ENCODE results near the gene SRP54.
"Not testable (repeated sequence)": the region's sequence is repeated elsewhere in the genome, so short reads cannot be mapped to it uniquely, and the experiment has no call there.

The SRP54 gene

DNA sequence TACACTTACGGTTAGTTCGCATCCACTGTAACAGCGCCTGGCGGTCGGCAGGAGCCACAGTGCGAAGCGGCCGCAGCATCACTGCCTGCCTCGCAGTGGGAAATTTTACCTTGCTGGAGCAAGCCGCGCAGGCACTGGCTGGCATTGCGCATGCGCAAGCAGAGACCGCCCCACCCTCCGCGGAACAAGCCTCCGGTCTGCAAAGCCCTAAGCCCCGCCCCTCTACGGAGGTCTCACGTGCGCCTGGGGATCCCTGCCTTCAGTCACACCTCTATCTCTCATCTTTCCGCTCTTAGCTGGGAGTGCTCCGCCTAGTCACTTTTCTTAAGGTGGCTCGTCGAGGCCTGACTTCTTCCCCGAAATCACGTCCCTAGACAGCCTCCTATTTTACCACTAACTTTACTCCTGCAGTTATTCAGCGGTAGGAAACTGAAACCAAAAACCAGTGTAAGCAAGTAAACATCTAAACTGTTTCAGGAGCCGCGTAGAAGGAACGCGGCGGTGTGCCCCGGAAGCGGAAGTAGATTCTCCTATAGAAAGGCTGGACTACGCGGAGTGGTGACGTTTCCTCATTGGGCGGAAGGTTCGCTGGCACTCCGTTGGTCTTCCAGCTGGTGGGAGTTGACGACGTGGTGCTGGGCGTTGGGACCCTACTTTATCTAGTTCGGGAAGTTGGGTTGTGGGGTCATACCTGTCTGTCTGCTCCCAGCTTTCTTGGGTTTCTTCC lies at the start of gene SRP54:
SRP54 (plus strand) TSS at position 572 of the 727 bp plus-strand sequence. CDS start 13,718 bp downstream, outside the sequence.
- DNase-seq (ENCODE audit: low spot score), result peak; percentile 93

DNA sequence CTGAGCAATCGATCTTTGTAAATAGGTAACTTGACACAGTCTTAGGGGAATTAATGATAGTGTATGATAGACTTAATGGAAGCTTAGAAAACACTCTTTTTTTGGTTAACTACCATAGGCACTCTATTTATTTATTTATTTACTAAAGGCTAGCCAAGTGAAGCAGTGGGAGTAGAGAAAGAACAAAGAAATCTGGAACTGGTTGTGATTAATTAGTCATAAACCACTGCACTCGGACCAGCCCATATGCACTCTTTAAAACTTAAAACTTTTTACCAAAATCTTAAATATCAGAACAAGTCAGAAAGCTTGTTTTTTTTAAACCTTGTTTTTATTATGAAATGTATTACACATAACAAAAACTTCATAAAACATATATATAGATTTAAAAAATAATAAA lies 49.5 kb upstream of the SRP54 start:
- DNase-seq (ENCODE audit: low spot score), result no peak

DNA sequence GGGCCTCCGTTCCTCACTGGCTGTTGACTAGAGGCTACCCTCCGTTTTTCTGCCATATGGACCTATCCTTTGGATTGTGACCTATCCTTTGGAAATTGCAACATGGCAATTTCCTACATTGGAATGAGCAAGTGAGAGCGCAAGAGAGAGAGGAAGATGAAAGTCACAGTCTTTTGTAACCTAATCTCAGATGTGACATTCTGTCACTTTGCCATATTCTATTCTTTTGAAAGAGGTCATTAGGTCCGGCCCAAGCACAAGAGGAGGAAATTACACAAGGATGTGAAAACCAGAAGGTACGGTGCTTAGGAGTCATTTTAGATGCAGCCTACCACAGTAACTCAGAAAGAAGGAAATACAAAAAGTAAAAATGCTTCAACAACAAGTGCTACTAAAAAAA lies 47.3 kb upstream of the SRP54 start:
- no peak for DNase-seq (ENCODE audit: low spot score)

DNA sequence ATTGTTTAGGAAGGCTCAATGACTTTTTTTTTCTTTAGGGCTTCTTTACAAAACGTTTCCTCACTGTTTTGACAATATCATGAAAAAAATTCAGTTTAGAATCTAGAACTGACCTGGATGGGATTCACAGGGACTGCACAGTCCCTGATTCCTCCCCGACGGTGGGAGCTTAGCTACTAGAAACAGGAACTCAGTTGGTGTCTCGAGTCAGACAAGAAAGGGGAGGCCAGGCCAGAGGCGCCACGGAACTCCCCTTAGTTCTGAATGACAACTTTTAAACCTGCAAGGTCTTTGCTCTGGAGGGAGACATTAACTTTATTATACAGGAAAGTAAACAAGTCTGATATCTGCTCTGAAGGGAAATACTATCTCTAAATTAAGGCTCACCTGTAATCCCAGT lies 45.4 kb upstream of the SRP54 start:
- DNase-seq (ENCODE audit: low spot score), result no peak

DNA sequence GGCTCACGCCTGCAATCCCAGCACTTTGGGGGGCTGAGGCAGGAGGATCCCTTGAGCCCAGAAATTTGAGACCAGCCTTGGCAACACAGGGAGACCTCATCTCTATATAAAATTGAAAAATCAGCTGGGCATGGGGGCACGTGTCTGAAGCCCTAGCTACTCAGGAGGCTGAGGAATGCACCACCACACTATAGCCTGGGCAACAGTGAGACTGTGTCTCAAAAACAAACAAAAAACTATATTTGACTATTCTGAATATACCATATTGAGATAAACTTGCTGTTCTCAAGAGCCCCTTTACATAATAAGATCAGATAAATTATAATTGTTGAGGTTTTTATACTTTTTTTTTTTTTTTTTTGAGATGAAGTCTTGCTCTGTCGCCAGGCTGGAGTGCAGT lies 44.9 kb upstream of the SRP54 start:
- no peak for DNase-seq (ENCODE audit: low spot score)

DNA sequence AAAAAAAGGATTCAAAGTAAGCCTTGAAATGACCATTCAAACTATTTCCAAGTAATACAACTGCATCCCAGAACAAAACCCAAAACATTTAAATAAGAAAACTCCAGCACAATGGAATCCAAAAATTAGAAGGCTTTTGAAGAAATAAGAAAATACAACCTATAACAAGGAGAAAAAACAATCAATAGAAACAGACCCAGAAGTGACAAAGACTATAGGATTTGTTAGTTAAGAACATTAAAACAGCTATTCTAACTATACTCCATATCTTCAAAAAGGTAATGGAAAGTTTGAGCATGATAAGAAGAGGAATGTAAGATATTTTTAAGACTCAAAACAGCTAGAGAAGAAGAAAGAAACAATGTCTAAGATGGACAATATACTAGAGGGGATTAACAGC lies 39.3 kb upstream of the SRP54 start:
- DNase-seq (ENCODE audit: low spot score), result no peak

DNA sequence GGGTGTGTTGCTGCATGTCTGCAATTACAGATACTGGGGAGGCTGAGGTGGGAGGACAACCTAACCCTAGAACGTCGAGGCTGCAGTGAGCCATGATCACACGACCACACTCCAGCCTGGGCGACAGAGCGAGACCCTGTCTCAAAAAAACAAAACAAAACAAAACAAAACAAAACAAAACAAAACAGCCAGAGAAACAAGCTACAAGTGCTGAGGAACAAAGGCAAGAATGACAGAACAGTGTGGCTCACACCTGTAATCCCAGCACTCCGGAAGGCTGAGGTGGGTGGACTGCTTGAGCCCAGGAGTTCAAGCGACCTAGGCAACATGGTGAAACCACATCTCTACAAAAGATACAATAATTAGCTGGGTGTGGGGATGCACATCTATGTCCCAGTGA lies 38.0 kb upstream of the SRP54 start:
- DNase-seq (ENCODE audit: low spot score), result no peak

DNA sequence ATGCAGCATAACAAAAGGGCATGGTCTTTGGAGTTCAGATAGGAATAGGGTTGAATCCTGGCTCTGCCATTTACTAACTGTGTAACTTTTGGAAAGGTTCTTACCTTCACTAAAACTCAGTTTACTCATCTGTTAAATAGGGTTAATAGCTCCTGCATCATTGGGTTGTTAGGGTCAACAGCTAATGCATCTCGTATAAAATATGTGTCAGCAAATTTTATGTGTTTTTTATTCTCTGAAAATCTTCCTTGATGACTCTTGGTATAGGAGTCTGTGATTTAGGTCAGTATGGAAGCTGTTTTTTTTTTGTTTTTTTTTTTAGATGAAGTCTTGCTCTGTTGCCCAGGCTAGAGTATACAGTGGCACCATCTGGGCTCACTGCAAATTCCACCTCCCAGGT lies 36.1 kb upstream of the SRP54 start:
- no peak for DNase-seq (ENCODE audit: low spot score)

DNA sequence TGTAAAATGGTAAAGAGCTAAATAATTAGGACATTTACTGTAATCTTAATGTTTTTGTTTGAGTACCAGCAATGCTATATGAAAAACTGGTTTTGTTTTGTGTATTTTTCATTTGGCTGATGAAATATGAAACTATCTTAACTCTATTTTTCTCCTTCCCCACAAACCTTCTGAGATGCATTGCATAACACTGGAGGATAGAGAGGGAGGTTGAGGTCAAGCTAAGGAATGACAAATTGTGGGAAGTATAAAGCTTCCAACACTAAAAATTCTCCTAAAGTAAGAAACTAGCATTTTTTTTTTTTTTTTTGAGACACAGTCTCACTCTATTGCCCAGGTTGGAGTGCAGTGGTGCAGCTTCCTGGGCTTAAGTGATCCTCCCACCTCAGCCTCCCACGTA lies 31.5 kb upstream of the SRP54 start:
- DNase-seq (ENCODE audit: low spot score), result peak; percentile 41

DNA sequence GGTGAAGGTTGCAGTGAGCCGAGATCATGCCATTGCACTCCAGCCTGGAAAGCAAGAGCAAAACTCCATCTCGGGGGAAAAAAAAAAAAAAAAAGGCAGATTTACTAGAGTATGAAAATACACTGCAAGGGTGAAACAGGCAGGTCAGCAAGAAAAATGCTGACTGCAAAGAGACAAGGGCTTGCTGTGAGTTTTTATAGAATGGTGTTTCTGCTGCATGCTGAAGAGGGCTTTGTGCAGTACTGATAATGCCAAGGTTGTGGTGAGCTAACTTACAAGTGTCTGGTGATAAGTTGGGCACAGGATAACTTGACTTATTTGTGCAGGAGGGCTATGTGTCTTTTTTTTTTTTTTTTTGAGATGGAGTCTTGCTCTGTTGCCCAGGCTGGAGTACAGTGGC lies 25.9 kb upstream of the SRP54 start:
- DNase-seq (ENCODE audit: low spot score), result no peak

DNA sequence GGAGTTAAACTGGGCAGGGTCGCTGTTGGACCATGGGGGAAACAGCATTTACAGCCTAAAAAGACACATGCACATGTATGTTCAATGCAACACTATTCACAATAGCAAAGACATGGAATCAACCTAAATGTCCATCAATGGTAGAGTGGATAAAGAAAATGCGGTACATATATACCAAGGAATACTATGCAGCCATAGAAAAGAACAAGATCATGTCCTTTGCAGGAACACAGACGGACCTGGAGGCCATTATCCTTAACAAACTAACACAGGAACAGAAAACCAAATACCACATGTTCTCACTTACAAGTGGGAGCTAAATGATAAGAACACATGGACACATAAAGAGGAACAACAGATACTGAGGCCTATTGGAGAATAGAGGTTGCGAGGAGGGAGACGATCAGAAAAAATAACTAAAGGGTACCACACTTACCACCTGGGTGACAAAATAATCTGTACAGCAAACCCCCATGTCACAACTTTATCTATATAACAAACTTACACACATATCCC lies 25.0 kb upstream of the SRP54 start:
- DNase-seq (ENCODE audit: low spot score), result no peak

DNA sequence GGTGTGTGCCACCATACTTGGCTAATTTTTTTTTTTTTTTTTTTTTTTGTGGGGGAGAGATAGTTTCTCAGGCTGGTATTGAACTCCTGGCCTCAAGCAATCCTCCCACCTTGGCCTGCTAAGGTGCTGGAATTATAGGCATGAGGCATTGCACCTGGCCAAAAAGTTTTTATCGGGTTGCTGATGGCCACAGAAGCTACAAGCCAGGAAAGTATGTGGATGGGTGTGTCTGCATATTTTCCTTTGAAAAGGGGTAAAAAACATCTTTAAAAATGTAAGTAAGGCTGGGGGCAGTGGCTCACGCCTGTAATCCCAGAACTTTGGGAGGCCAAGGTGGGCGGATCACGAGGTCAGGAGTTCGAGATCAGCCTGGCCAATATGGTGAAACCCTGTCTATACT lies 20.7 kb upstream of the SRP54 start:
- DNase-seq (ENCODE audit: low spot score), result not testable (repeated sequence)

DNA sequence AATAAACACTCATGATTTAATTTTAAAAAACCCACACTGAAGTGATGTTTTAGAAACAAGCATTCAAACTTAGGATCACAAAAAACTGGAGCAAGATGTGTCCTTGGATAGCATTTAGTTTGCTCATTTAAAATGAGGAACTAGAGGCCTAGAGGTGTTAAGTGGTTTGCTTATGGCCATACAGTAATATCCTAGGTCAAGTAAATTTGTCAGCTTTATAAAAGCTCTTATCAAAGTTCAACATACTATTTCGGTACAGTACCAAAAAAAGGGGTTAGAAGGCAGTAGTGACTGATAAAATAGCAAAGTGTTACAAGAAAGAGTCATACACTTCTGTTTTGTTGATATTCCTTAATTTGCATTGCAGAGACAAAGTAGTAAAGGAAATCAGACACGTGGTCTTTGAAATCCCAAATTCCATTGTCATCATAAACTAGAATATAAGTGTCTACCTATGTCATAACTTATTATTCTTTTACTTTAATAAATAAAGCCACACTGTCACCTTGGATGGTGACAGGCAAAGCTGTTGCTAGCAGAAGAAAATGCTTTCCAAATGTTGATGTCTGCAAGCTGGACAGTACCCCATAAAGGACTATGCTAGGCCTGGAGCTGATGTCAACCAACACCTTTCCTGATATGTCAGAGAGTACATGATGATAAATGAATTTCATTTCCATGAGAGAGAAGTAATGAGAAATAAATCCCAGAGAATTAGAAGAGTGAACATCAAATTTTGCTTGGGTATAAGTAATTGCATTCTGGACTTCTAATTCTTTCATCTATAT lies 17.6 kb upstream of the SRP54 start:
- no peak for DNase-seq (ENCODE audit: low spot score)

DNA sequence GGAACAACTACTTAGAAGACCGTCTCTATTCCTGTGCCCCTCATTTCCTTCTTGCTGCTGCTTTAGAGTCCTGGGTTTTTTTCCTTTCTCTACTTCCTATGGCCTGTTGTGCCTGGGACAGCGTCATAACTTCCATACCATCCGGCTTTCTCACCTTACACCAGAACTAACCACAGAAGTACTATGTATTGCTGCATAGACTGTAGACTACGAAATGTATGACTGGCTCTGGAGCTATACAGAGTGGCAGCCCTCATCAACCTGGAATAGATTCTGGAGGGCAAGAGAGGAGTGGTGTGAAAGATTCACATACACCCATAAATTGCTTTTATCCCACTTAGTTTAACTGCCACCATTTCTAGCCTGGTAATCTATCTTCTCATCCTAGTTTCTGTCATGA lies 16.9 kb upstream of the SRP54 start:
- DNase-seq (ENCODE audit: low spot score), result no peak

DNA sequence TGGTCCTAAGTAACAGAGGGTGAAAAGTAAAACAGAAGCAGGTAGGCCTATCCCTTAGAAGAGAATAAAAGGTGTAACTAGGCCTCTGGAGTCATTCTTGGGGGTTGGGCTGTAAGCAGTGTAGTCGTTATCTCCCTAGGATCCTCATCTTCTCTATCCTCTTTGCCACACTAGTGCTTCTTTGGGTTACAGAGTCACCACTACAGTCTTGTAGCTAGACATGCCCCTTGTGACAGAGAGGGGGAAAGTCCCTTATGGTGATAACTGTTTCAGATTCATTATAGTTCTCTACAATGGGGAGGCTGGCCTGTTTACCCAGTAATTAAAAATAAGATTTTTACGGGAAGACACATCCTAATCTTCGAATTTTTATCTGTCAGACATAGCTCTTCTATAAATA lies 16.4 kb upstream of the SRP54 start:
- no peak for DNase-seq (ENCODE audit: low spot score)

DNA sequence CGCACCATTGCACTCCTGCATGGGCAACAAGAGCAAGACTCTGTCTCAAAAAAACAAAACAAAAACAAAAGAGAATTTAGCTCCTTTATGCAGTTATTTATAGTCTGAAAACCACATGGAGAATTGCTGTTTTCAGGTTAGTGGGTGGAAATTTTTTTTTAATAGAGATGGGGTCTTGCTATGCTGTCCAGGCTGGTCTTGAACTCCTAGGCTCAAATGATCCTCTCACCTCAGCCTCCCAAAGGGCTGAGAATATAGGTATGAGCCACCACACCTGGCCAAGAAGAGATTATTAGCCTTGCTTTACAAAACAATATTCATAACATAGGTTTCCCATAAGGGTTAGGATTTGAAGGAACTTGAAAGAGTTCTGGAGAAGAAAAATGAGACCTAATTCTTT lies 12.1 kb upstream of the SRP54 start:
- no peak for DNase-seq (ENCODE audit: low spot score)

DNA sequence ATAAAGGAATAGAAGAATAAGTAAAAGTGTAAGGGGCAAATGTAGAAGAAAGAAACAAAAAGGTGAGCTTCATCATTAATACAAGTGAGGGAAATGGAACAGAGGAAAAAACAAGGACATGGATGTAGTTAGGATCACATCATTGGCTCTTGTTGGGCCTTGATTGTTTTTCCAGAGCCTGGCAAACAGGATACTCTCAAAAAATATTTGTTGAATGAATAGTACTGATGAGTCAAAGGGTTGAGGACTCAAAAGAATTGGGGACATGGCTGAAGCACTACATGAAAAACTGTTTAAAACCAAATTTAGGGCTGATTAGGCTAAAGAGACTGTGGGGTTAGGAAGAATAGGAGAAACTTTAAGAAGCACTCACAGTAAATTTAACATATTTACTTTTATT lies 11.4 kb upstream of the SRP54 start:
- DNase-seq (ENCODE audit: low spot score), result peak; percentile 34

DNA sequence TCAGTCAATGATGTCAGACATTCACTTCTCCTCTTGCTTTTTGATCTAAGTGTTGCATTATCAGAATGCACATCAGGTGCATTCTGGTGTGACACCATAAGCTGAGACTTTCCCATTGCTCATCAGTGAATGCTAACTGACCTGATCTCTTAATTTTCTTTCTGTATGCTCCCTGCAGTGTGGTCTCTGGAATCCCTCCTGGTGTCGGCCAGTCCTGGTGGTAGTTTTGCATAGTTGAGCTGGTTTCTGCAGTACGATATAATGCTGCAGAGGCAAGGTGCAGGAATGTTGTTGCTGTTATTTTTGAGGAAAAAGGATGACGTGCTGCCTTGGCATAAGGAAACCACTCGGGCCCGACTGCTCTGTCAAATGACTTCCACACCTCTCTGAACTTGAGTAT lies 11.0 kb upstream of the SRP54 start:
- no peak for DNase-seq (ENCODE audit: low spot score)

DNA sequence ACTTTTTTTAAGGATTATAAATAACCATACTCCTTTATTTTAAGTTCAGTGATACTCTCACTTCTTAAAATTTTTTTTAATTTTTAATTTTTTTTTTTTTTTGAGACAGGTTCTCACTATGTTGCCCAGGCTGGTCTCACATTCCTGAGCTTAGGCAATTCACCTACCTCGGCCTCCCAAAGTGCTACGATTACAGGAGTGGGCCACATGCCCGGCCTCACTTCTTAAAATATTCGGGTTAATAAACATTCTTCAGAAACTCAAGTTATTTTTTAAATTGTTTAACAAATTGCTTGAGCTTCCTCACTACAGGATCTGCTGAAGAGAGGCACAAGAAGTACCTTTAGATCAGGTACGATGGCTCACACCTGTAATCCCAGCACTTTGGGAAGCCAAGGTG lies 4.3 kb upstream of the SRP54 start:
- DNase-seq (ENCODE audit: low spot score), result no peak

DNA sequence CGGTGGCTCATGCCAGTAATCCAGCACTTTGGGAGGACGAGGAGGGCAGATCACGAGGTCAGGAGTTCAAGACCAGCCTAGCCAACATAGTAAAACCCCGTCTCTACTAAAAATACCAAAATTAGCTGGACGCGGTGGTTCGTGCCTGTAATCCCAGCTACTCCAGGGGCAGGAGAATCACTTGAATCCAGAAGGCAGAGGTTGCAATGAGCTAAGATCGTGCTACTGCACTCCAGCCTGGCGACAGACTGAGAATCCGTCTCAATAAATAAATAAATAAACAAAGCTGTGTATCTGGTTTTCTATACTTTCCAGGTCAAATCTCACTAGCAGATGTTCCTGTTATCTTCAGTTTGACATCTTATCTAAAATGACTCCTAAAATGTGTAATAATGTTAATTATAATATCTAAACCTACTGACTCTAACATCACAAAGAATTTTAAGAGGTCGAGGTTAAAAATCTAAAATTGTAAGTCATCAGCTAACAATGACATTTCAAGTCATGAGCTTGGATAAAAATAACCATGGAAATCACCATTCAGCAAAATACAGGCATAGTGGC lies 2.4 kb upstream of the SRP54 start:
- DNase-seq (ENCODE audit: low spot score), result no peak

DNA sequence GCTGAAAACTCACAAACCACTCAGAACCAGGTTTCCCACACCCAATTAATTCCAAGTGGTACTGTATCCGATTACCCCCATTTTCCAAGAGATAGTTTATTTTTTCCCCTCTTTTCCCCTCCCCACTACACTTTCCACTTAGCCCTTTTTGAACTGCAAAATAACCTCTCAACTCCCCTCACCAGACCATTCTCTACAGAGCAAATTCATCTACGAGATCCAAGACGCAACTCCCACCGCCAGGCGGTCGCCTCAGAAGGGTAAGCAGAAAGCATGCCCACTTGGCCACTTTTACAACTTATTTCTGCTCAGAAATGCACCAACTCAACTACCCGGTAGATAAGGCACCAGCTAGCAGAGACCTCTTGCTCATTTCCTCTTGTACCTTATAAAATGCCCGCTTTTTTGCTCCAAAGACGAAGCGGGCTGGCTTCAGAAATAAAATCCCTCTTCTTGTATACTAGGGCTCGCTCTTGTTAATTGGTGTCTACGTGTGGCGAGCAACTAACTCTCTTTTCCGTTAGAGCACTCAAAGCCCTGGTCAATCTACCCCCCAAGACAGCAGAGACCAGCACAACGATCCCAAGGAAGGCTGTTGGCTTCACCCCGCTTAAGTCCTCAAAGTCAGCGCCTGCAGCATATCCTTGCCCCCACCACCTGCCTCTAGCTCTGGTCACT lies 910 bp upstream of the SRP54 start:
- no peak for DNase-seq (ENCODE audit: low spot score)

DNA sequence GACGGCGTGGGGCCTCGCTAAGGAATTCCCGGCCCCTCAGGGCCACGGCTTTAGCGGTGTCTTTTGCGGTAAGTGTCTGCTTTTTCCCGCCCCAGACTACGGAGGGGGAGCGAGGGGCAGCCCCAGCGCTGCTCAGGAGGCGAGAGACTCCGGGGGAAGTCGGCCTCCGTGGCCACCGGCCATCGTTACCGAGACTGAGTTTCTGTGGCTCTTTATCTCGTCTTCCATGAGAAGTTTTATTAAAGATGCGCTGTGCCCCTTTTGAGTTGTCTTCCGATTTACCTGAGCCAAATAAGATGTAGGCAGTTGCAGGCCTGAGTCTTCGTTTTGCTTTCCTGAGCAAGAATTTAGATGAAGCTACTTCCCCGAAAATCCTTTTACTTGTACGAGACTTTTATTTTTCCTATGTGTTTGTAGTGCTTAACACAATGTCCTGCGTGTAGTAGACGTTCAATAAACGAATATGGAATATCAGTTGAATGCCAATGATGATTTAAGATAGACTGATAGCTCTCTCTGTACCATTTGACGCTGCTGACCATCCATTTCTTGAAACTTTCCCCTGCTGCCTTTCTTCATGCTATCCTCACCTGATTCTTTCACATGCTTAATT lies 462 bp downstream of the SRP54 start:
- DNase-seq (ENCODE audit: low spot score), result no peak
